GM23338 (cell line): ENCODE measurements around the gene ZBTB22.

Experiments used
- CTCF ChIP-seq, 2 experiments: fragments of 200-600 bp in 1 of 2; sonication (generic) in 1 of 2; conservative IDR thresholded peaks; 2 replicates each; pipeline versions ENCODE4 v1.5.1 to v1.6.1; 2016 to 2017; ENCODE audit warnings: antibody characterized with exemption in 2 of 2, low read depth in 2 of 2, mild to moderate bottlenecking in 2 of 2, moderate library complexity in 1 of 2
- POLR2AphosphoS5 ChIP-seq: IDR thresholded peaks from 2 replicates; pipeline ENCODE4 v1.6.1; 2016; ENCODE audit warnings: antibody characterized with exemption, low read depth
- REST ChIP-seq: IDR thresholded peaks from one replicate; pipeline ENCODE4 v1.6.1; 2018; ENCODE audit warnings: antibody characterized with exemption; ENCODE audit not compliant: unreplicated experiment

GRCh38 chr6:33279971-33280511 is 37.5 kb downstream of the ZBTB22 start:
- TF ChIP-seq CTCF (conservative IDR thresholded peaks at IDR 0.05; ENCODE audit: low read depth in 2 of 2): peak; percentile 56 to 84
- no peak for TF ChIP-seq REST
- TF ChIP-seq POLR2AphosphoS5: no peak
